Activated effector memory CD4-positive, alpha-beta T cell treated with anti-CD3 and anti-CD28 coated beads, Interleukin-2, amount 50 U/mL, for 16 hours (primary cell): Measurements from ENCODE around the gene PPP4C.
"Not testable (repeated sequence)": the region's sequence is repeated elsewhere in the genome, so short reads cannot be mapped to it uniquely, and the experiment has no call there.

Source experiments
- DNase-seq: peaks from one replicate; pipeline ENCODE4 v3.0.0-alpha.2; 2020

Gene PPP4C

GRCh38 chr16:30075503-30076275 is at the start of gene PPP4C:
Gene PPP4C, plus strand, starts transcription at chr16:30075994. Its CDS starts 384 bp downstream, at chr16:30076378.
- peak; percentile 96 for DNase-seq

- DNase-seq = no peak
Observed at GRCh38 chr16:30026449-30026848, 49.3 kb upstream of the PPP4C start.

- no peak for DNase-seq
Observed at GRCh38 chr16:30027588-30028437, 48.0 kb upstream of the PPP4C start.

- DNase-seq = no peak
Observed at GRCh38 chr16:30028438-30029076, 47.2 kb upstream of the PPP4C start.

- no peak for DNase-seq
Observed at GRCh38 chr16:30030011-30030685, 45.6 kb upstream of the PPP4C start.

- DNase-seq = no peak
Observed at GRCh38 chr16:30030841-30031413, 44.9 kb upstream of the PPP4C start, which contains the start of gene TLCD3B. Gene TLCD3B, minus strand, starts transcription at chr16:30031271. Its CDS starts 744 bp downstream, at chr16:30030527.

- DNase-seq = no peak
Observed at GRCh38 chr16:30031477-30031918, 44.3 kb upstream of the PPP4C start.

GRCh38 chr16:30032083-30032819 is 43.5 kb upstream of the PPP4C start:
- peak; percentile 84 for DNase-seq

- no peak for DNase-seq
Observed at GRCh38 chr16:30033270-30033669, 42.5 kb upstream of the PPP4C start.

- no peak for DNase-seq
Observed at GRCh38 chr16:30040221-30040620, 35.6 kb upstream of the PPP4C start.

GRCh38 chr16:30040690-30041089 is 35.1 kb upstream of the PPP4C start:
- DNase-seq = not testable (repeated sequence)

- DNase-seq = no peak
Observed at GRCh38 chr16:30041841-30042240, 34.0 kb upstream of the PPP4C start.

- no peak for DNase-seq
Observed at GRCh38 chr16:30046178-30046577, 29.6 kb upstream of the PPP4C start.

- no peak for DNase-seq
Observed at GRCh38 chr16:30046588-30046987, 29.2 kb upstream of the PPP4C start.

GRCh38 chr16:30049871-30050270 is 25.9 kb upstream of the PPP4C start:
- DNase-seq = no peak

GRCh38 chr16:30051518-30051917 is 24.3 kb upstream of the PPP4C start:
- DNase-seq = no peak

- DNase-seq = peak; percentile 96
Observed at GRCh38 chr16:30052671-30053372, 23.0 kb upstream of the PPP4C start.

- no peak for DNase-seq
Observed at GRCh38 chr16:30053376-30054015, 22.3 kb upstream of the PPP4C start.

GRCh38 chr16:30054451-30054850 is 21.3 kb upstream of the PPP4C start:
- no peak for DNase-seq

GRCh38 chr16:30054959-30055553 is 20.7 kb upstream of the PPP4C start:
- peak; percentile 81 for DNase-seq
